CD4-positive, alpha-beta T cell (primary cell): ENCODE measurements around the gene MIAT. TPM values are rescaled to one million over a fixed set of nuclear protein-coding genes. Genes with fewer than 3 reads are reported as not detected.

ENCODE experiments used
- ATAC-seq: fragments of 200-7000 bp; cut with Tn5 transposase; one replicate; pipeline ENCODE4 v1.10.0; 2022; ENCODE audit warnings: mild to moderate bottlenecking; ENCODE audit not compliant: poor library complexity
- CTCF ChIA-PET: fragments of 350-600 bp; sonication (Branson Sonifier 250); formaldehyde crosslinking; loops from one replicate; lab custom pipeline; 2021; ENCODE audit warnings: antibody characterized with exemption, inconsistent platforms; lab: Charles Lee
- POLR2A ChIA-PET: fragments of 350-600 bp; sonication (Branson Sonifier 250); formaldehyde crosslinking; loops from one replicate; lab custom pipeline; 2021; ENCODE audit warnings: antibody characterized with exemption, inconsistent platforms; lab: Charles Lee
- DNase-seq, 14 experiments: peaks; one replicate each; pipeline ENCODE4 v3.0.0-alpha.2; 2013 to 2020; ENCODE audit warnings: mixed read lengths in 2 of 14
- H3K27ac ChIP-seq, 2 donors: one replicate each; pipeline versions ENCODE4 v1.5.1 to v1.7.0; 2013; ENCODE audit warnings: low read length in 2 of 2, low read depth in 1 of 2, mild to moderate bottlenecking in 1 of 2
- H3K27me3 ChIP-seq, 2 experiments: 1 replicate in 1 of 2; 2 replicates in 1 of 2; pipeline versions ENCODE4 v1.6.1 to v1.7.0; 2013; ENCODE audit warnings: low read length in 2 of 2, control low read depth in 1 of 2, mild to moderate bottlenecking in 1 of 2, moderate library complexity in 1 of 2; ENCODE audit not compliant: insufficient read depth in 2 of 2, control insufficient read depth in 1 of 2
- H3K36me3 ChIP-seq: one replicate; pipeline ENCODE4 v1.6.1; 2013; ENCODE audit warnings: low read length, control low read depth; ENCODE audit not compliant: insufficient read depth
- H3K4me1 ChIP-seq: one replicate; pipeline ENCODE4 v1.6.1; 2013; ENCODE audit warnings: low read length, control low read depth; ENCODE audit not compliant: insufficient read depth
- H3K4me3 ChIP-seq: one replicate; pipeline ENCODE4 v1.5.1; 2013; ENCODE audit warnings: mild to moderate bottlenecking, low read length, moderate library complexity
- H3K9me3 ChIP-seq, 2 experiments: 1 replicate in 1 of 2; 2 replicates in 1 of 2; pipeline versions ENCODE4 v1.6.1 to v1.7.0; 2013; ENCODE audit warnings: low read length in 2 of 2, mild to moderate bottlenecking in 2 of 2, control low read depth in 1 of 2, moderate library complexity in 1 of 2; ENCODE audit not compliant: control insufficient read depth in 1 of 2, insufficient read depth in 1 of 2
- H3K27ac Mint-ChIP-seq: one replicate; pipeline ENCODE4 v1.8.0; 2020; ENCODE audit warnings: mixed read lengths
- H3K27me3 Mint-ChIP-seq: one replicate; pipeline ENCODE4 v1.8.0; 2021; ENCODE audit warnings: mixed read lengths
- H3K36me3 Mint-ChIP-seq: one replicate; pipeline ENCODE4 v1.8.0; 2021; ENCODE audit warnings: low read depth, mixed read lengths
- H3K4me1 Mint-ChIP-seq: one replicate; pipeline ENCODE4 v1.8.0; 2021; ENCODE audit warnings: low read depth, mixed read lengths
- H3K4me3 Mint-ChIP-seq: one replicate; pipeline ENCODE4 v1.8.0; 2020; ENCODE audit warnings: mild to moderate bottlenecking, mixed read lengths
- H3K9me3 Mint-ChIP-seq: one replicate; pipeline ENCODE4 v1.8.0; 2020; ENCODE audit warnings: mixed read lengths
- CTCF ChIP-seq: fragments of 200-600 bp; IDR thresholded peaks from one replicate; pipeline ENCODE4 v1.8.0; 2022; ENCODE audit warnings: antibody characterized with exemption, mild to moderate bottlenecking
- intact Hi-C, 2 experiments: fragments of 100-400 bp; cut with DNase I in 1 of 2; cut with micrococcal nuclease in 1 of 2; formaldehyde crosslinking; loops; one replicate each; pipeline versions ENCODE4 v1.15.1 to v1.9.0; 2023 to 2025; cut with DNase I, micrococcal nuclease
- total RNA-seq, 174 experiments: library from RNA in 2 of 174; stranded (reverse) in 2 of 174; gene quantifications; one replicate each; pipeline ENCODE4 v1.2.3 and lab custom pipeline; 2021 to 2026

The MIAT gene
- total RNA-seq, 2 experiments from 2014 or later, result 26.8 to 27.2 TPM

GRCh38 chr22:26692215-26692614 is 34.8 kb downstream of the MIAT start:
- Mint-ChIP-seq H3K27ac (no peak overlapping the region), H3K27me3 (no peaks in the 10 kb centered on the region), H3K36me3 (peaks cover 89% of the 10 kb centered on the region), H3K4me1 (peaks cover 84% of the 10 kb centered on the region), H3K9me3 (no peaks in the 10 kb centered on the region), H3K4me3 (no peak overlapping the region)
- DNase-seq (no peak), ATAC-seq (no peak)
- CTCF ChIA-PET, result no interaction called here
- peaks cover 0 to 3% of the 10 kb centered on the region in 2 experiments for H3K9me3 ChIP-seq
- no peak for TF ChIP-seq CTCF
- no peak overlapping the region for H3K27ac ChIP-seq
- intact Hi-C loops, result no loop called here
- H3K36me3 ChIP-seq, result peaks cover 66% of the 10 kb centered on the region
- POLR2A ChIA-PET, result no interaction called here
- H3K4me1 ChIP-seq, result peaks cover 28% of the 10 kb centered on the region
- H3K4me3 ChIP-seq, result no peak overlapping the region
- no peaks in the 10 kb centered on the region for H3K27me3 ChIP-seq

- TF ChIP-seq CTCF, result no peak
- ChIA-PET POLR2A (no interaction called here), CTCF (no interaction called here)
- peaks cover 0 to 3% of the 10 kb centered on the region in 2 experiments for H3K9me3 ChIP-seq
- H3K4me1 ChIP-seq, result peaks cover 8% of the 10 kb centered on the region
- no peak for ATAC-seq
- DNase-seq, result no peak
- peaks cover 4% of the 10 kb centered on the region for H3K9me3 Mint-ChIP-seq
- no peak overlapping the region for H3K27ac Mint-ChIP-seq
- intact Hi-C loops, result no loop called here
- peaks cover 86% of the 10 kb centered on the region for H3K36me3 Mint-ChIP-seq
- H3K27me3 ChIP-seq, result no peaks in the 10 kb centered on the region
- no peak overlapping the region for H3K4me3 ChIP-seq
- no peak overlapping the region for H3K27ac ChIP-seq
- peaks cover 58% of the 10 kb centered on the region for H3K4me1 Mint-ChIP-seq
- no peak overlapping the region for H3K4me3 Mint-ChIP-seq
- H3K27me3 Mint-ChIP-seq, result no peaks in the 10 kb centered on the region
- H3K36me3 ChIP-seq, result peaks cover 64% of the 10 kb centered on the region
Measured at GRCh38 chr22:26697151-26697550, 39.8 kb downstream of the MIAT start.

- Histone ChIP-seq H3K36me3 (peaks cover 49% of the 10 kb centered on the region), H3K27me3 (no peaks in the 10 kb centered on the region), H3K27ac (no peak overlapping the region), H3K9me3 (no peaks in the 10 kb centered on the region), H3K4me3 (no peak overlapping the region), H3K4me1 (no peaks in the 10 kb centered on the region)
- DNase-seq (no peak), ATAC-seq (no peak)
- ChIA-PET CTCF (interaction anchor here (1.3 to 1.4 kb wide), 2 partner anchors 12 to 22 kb away, joined by 3 read pairs; no protein-coding TSS in a partner anchor), POLR2A (no interaction called here)
- no peak for TF ChIP-seq CTCF
- Mint-ChIP-seq H3K36me3 (peaks cover 84% of the 10 kb centered on the region), H3K4me1 (peaks cover 39% of the 10 kb centered on the region), H3K4me3 (no peak overlapping the region), H3K27me3 (no peaks in the 10 kb centered on the region), H3K27ac (no peak overlapping the region), H3K9me3 (peaks cover 4% of the 10 kb centered on the region)
- intact Hi-C loops, result no loop called here
Measured at GRCh38 chr22:26700462-26700861, 43.1 kb downstream of the MIAT start.
